ENCODE data around the gene STUB1.
"Not testable (repeated sequence)": the region's sequence is repeated elsewhere in the genome, so short reads cannot be mapped to it uniquely, and the experiment has no call there.

STUB1 gene

GRCh38 chr16:711084-711483 is 30.9 kb downstream of the STUB1 start:
- H3K27ac Mint-ChIP-seq: no peak overlapping the region
- peaks cover 49% of the 10 kb centered on the region for H3K27me3 Mint-ChIP-seq (ENCODE audit: low read depth)
- no peak overlapping the region for H3K4me3 Mint-ChIP-seq
- no peaks in the 10 kb centered on the region for H3K4me1 Mint-ChIP-seq (ENCODE audit: low read depth)
- no peaks in the 10 kb centered on the region for H3K9me3 Mint-ChIP-seq
- no peaks in the 10 kb centered on the region for H3K36me3 Mint-ChIP-seq (ENCODE audit: low read depth)

GRCh38 chr16:711548-712320 is 31.5 kb downstream of the STUB1 start:
- no peaks in the 10 kb centered on the region for H3K9me3 Mint-ChIP-seq
- H3K4me3 Mint-ChIP-seq: no peak overlapping the region

GRCh38 chr16:712740-713250 is 32.6 kb downstream of the STUB1 start:
- H3K27me3 Mint-ChIP-seq (ENCODE audit: low read depth): peaks cover 40% of the 10 kb centered on the region
- not testable (repeated sequence) for H3K9me3 Mint-ChIP-seq, H3K27ac Mint-ChIP-seq

More at GRCh38 chr16:711548-712320, 31.5 kb downstream of the STUB1 start:
- Mint-ChIP-seq H3K27me3 (ENCODE audit: low read depth) (peaks cover 48% of the 10 kb centered on the region), H3K4me1 (ENCODE audit: low read depth) (no peaks in the 10 kb centered on the region), H3K27ac (no peak overlapping the region), H3K36me3 (ENCODE audit: low read depth) (no peaks in the 10 kb centered on the region)

GRCh38 chr16:714079-714478 is 33.9 kb downstream of the STUB1 start:
- Mint-ChIP-seq H3K4me3 (no peak overlapping the region), H3K27ac (no peak overlapping the region), H3K4me1 (ENCODE audit: low read depth) (no peaks in the 10 kb centered on the region), H3K9me3 (no peaks in the 10 kb centered on the region), H3K36me3 (ENCODE audit: low read depth) (no peaks in the 10 kb centered on the region), H3K27me3 (ENCODE audit: low read depth) (peaks cover 34% of the 10 kb centered on the region)

More at GRCh38 chr16:712740-713250, 32.6 kb downstream of the STUB1 start:
- not testable (repeated sequence) for H3K36me3 Mint-ChIP-seq (ENCODE audit: low read depth); H3K4me3 Mint-ChIP-seq; H3K4me1 Mint-ChIP-seq (ENCODE audit: low read depth)

- H3K27me3 Mint-ChIP-seq (ENCODE audit: low read depth): peaks cover 33% of the 10 kb centered on the region
- no peaks in the 10 kb centered on the region for H3K9me3 Mint-ChIP-seq
- H3K4me3 Mint-ChIP-seq: peak within 1 kb of the TSS; percentile 50
- H3K27ac Mint-ChIP-seq: no peak within 1 kb of the TSS
- H3K4me1 Mint-ChIP-seq (ENCODE audit: low read depth): no peaks in the 10 kb centered on the region
- no peaks in the 10 kb centered on the region for H3K36me3 Mint-ChIP-seq (ENCODE audit: low read depth)
Observed at GRCh38 chr16:714558-715476, 34.6 kb downstream of the STUB1 start, which contains the start of gene METRN. Gene METRN (plus strand): TSS chr16:715118. CDS start chr16:715290, 172 bp downstream.

GRCh38 chr16:715477-716199 is 35.4 kb downstream of the STUB1 start:
- Mint-ChIP-seq H3K36me3 (ENCODE audit: low read depth) (no peaks in the 10 kb centered on the region), H3K27me3 (ENCODE audit: low read depth) (peaks cover 32% of the 10 kb centered on the region), H3K4me1 (ENCODE audit: low read depth) (peaks cover 4% of the 10 kb centered on the region), H3K4me3 (peak overlapping the region; percentile 50), H3K27ac (no peak overlapping the region), H3K9me3 (no peaks in the 10 kb centered on the region)

GRCh38 chr16:716200-716568 is 36.0 kb downstream of the STUB1 start:
- Mint-ChIP-seq H3K9me3 (no peaks in the 10 kb centered on the region), H3K4me3 (peak overlapping the region; percentile 50), H3K36me3 (ENCODE audit: low read depth) (no peaks in the 10 kb centered on the region), H3K27ac (no peak overlapping the region), H3K4me1 (ENCODE audit: low read depth) (peaks cover 4% of the 10 kb centered on the region), H3K27me3 (ENCODE audit: low read depth) (peaks cover 32% of the 10 kb centered on the region)

GRCh38 chr16:716768-717325 is 36.6 kb downstream of the STUB1 start:
- Mint-ChIP-seq H3K9me3 (no peaks in the 10 kb centered on the region), H3K4me3 (no peak overlapping the region), H3K36me3 (ENCODE audit: low read depth) (no peaks in the 10 kb centered on the region), H3K27ac (no peak overlapping the region), H3K4me1 (ENCODE audit: low read depth) (peaks cover 4% of the 10 kb centered on the region), H3K27me3 (ENCODE audit: low read depth) (peaks cover 32% of the 10 kb centered on the region)

- H3K27me3 Mint-ChIP-seq (ENCODE audit: low read depth): peaks cover 31% of the 10 kb centered on the region
- H3K4me3 Mint-ChIP-seq: no peak overlapping the region
- no peaks in the 10 kb centered on the region for H3K9me3 Mint-ChIP-seq
- peaks cover 6% of the 10 kb centered on the region for H3K4me1 Mint-ChIP-seq (ENCODE audit: low read depth)
- no peak overlapping the region for H3K27ac Mint-ChIP-seq
- no peaks in the 10 kb centered on the region for H3K36me3 Mint-ChIP-seq (ENCODE audit: low read depth)
Observed at GRCh38 chr16:717450-718245, 37.4 kb downstream of the STUB1 start.

- Mint-ChIP-seq H3K9me3 (no peaks in the 10 kb centered on the region), H3K36me3 (ENCODE audit: low read depth) (no peaks in the 10 kb centered on the region), H3K27me3 (ENCODE audit: low read depth) (peaks cover 28% of the 10 kb centered on the region), H3K4me3 (no peak overlapping the region), H3K27ac (no peak overlapping the region), H3K4me1 (ENCODE audit: low read depth) (peaks cover 6% of the 10 kb centered on the region)
Observed at GRCh38 chr16:718389-718788, 38.2 kb downstream of the STUB1 start.

- H3K27ac Mint-ChIP-seq: no peak overlapping the region
- no peaks in the 10 kb centered on the region for H3K36me3 Mint-ChIP-seq (ENCODE audit: low read depth)
- peaks cover 24% of the 10 kb centered on the region for H3K27me3 Mint-ChIP-seq (ENCODE audit: low read depth)
- H3K4me3 Mint-ChIP-seq: no peak overlapping the region
- no peaks in the 10 kb centered on the region for H3K9me3 Mint-ChIP-seq
- peaks cover 6% of the 10 kb centered on the region for H3K4me1 Mint-ChIP-seq (ENCODE audit: low read depth)
Observed at GRCh38 chr16:718922-719321, 38.7 kb downstream of the STUB1 start.

- H3K9me3 Mint-ChIP-seq: no peaks in the 10 kb centered on the region
- peaks cover 6% of the 10 kb centered on the region for H3K4me1 Mint-ChIP-seq (ENCODE audit: low read depth)
Observed at GRCh38 chr16:719815-720446, 39.7 kb downstream of the STUB1 start.

GRCh38 chr16:720447-720989 is 40.3 kb downstream of the STUB1 start:
- H3K4me3 Mint-ChIP-seq: peak overlapping the region; percentile 71
- H3K4me1 Mint-ChIP-seq (ENCODE audit: low read depth): peaks cover 6% of the 10 kb centered on the region
- H3K27me3 Mint-ChIP-seq (ENCODE audit: low read depth): peaks cover 21% of the 10 kb centered on the region
- H3K27ac Mint-ChIP-seq: no peak overlapping the region
- H3K36me3 Mint-ChIP-seq (ENCODE audit: low read depth): no peaks in the 10 kb centered on the region
- no peaks in the 10 kb centered on the region for H3K9me3 Mint-ChIP-seq

More at GRCh38 chr16:719815-720446, 39.7 kb downstream of the STUB1 start:
- Mint-ChIP-seq H3K27me3 (ENCODE audit: low read depth) (peaks cover 21% of the 10 kb centered on the region), H3K36me3 (ENCODE audit: low read depth) (no peaks in the 10 kb centered on the region), H3K4me3 (peak overlapping the region; percentile 71), H3K27ac (no peak overlapping the region)

Data from T-helper 1 cell treated with Interleukin-12 subunit alpha and Interleukin-12 subunit beta and Interleukin-4 antibody, amounts not matched to agents 30 μg/mL and 1 μg/mL, for 36 hours (primary cell).